T-helper 9 cell (primary cell): Measurements from ENCODE around the gene RMC1.
"Not testable (repeated sequence)": the region's sequence is repeated elsewhere in the genome, so short reads cannot be mapped to it uniquely, and the experiment has no call there.

Experiments
- DNase-seq: peaks from one replicate; pipeline ENCODE4 v3.0.0-alpha.2; 2020
- total RNA-seq, 2 donors: gene quantifications; one replicate each; lab custom pipeline; 2026; lab: John Stamatoyannopoulos, UW

Gene RMC1
- 63.5 to 70.9 reads per million in 2 donors for total RNA-seq

- DNase-seq, result peak; percentile 98
These were observed at the start of gene RMC1 for GRCh38 chr18:23503038-23503962. TSS of gene RMC1 (plus strand) at chr18:23503511. CDS start at chr18:23503619, 108 bp downstream.

GRCh38 chr18:23453680-23454058 lies 49.6 kb upstream of the RMC1 start:
- DNase-seq, result no peak

- no peak for DNase-seq
These were observed 46.5 kb upstream of the RMC1 start for GRCh38 chr18:23456835-23457234.

GRCh38 chr18:23458830-23459529 lies 44.3 kb upstream of the RMC1 start:
- DNase-seq, result no peak

GRCh38 chr18:23459530-23459921 lies 43.8 kb upstream of the RMC1 start:
- DNase-seq, result no peak

GRCh38 chr18:23460285-23461273 lies 42.7 kb upstream of the RMC1 start:
- no peak for DNase-seq

- DNase-seq, result no peak
These were observed 40.4 kb upstream of the RMC1 start for GRCh38 chr18:23462876-23463275.

GRCh38 chr18:23468753-23469459 lies 34.4 kb upstream of the RMC1 start:
- no peak for DNase-seq

GRCh38 chr18:23470620-23471387 lies 32.5 kb upstream of the RMC1 start:
- no peak for DNase-seq

- no peak for DNase-seq
These were observed 31.8 kb upstream of the RMC1 start for GRCh38 chr18:23471486-23471885.

GRCh38 chr18:23479829-23480505 lies 23.3 kb upstream of the RMC1 start:
- DNase-seq, result no peak

- no peak for DNase-seq
These were observed 18.6 kb upstream of the RMC1 start for GRCh38 chr18:23484561-23485182.

- DNase-seq, result no peak
These were observed 17.9 kb upstream of the RMC1 start for GRCh38 chr18:23485386-23485785.

GRCh38 chr18:23487738-23488570 lies 15.4 kb upstream of the RMC1 start:
- DNase-seq, result no peak

- DNase-seq, result not testable (repeated sequence)
These were observed 13.7 kb upstream of the RMC1 start for GRCh38 chr18:23489586-23489985.

- DNase-seq, result no peak
These were observed 9.7 kb upstream of the RMC1 start for GRCh38 chr18:23493654-23494053.

GRCh38 chr18:23494992-23495391 lies 8.3 kb upstream of the RMC1 start:
- DNase-seq, result no peak

- no peak for DNase-seq
These were observed 7.4 kb upstream of the RMC1 start for GRCh38 chr18:23495723-23496440.
